ENCODE data around the gene FOXI2. TPM values are rescaled to one million over a fixed set of nuclear protein-coding genes. Genes with fewer than 3 reads are reported as not detected.

Gene FOXI2
- total and polyA plus RNA-seq, 9 of the 15 experiments (the other 6 are each of a cell fraction or from before 2014, with no cell fraction given): not detected

DNA sequence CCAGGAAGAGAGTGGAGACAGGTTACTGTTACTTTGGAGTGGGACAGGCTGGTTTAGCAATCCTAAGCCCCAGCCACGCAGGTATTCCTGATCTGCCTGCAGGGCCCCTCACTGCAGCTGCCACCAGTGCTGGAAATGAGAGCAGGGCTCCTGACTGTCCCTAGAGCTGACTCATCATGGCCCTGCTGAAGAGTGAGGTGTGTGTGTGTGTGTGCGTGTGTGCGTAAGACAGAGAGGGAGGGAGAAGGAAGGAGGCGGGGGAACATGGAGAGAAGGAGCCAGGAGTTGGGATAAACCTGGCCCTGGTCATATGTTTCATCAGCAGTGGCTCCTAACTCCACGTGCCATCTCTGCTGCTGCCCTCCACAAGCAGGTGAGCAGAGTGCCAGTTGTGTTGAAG is 3.6 kb downstream of the FOXI2 start:
- Histone ChIP-seq H3K4me1 (replicated peaks in 1 of 2; ENCODE audit: control insufficient read depth in 2 of 2, insufficient read depth in 2 of 2, low read length in 2 of 2) (no peaks in the 10 kb centered on the region), H3K9ac (ENCODE audit: insufficient read depth in 1 of 2, low read depth in 2 of 2, low read length in 2 of 2) (no peak overlapping the region), H3K9me3 (replicated peaks; ENCODE audit: control insufficient read depth, insufficient read depth, low read depth, low read length) (no peaks in the 10 kb centered on the region), H3K27me3 (ENCODE audit: control insufficient read depth in 2 of 2, insufficient read depth in 2 of 2, low read length in 2 of 2) (no peaks in the 10 kb centered on the region), H3K4me3 (no peak overlapping the region), H3K79me2 (ENCODE audit: control insufficient read depth, insufficient read depth, low read length) (no peaks in the 10 kb centered on the region), H2AFZ (ENCODE audit: low read depth, low read length) (no peak overlapping the region), H3K9me1 (ENCODE audit: control insufficient read depth, insufficient read depth, low read length) (no peaks in the 10 kb centered on the region), H4K20me1 (replicated peaks; ENCODE audit: control insufficient read depth, insufficient read depth, low read length) (no peaks in the 10 kb centered on the region), H3K4me2 (ENCODE audit: insufficient read depth, low read length) (no peak overlapping the region), H3K36me3 (ENCODE audit: control insufficient read depth, insufficient read depth, low read length) (no peaks in the 10 kb centered on the region), H3K27ac (ENCODE audit: extremely low read depth, low read depth, low read length) (no peak overlapping the region)
- ChIA-PET POLR2A (no interaction called here), CTCF (ENCODE audit: low intra/inter-chr PET ratio) (no interaction called here)
- DNase-seq (ENCODE audit: extremely low read depth in 1 of 4, low spot score in 3 of 4) (no peak), FAIRE-seq (no peak), ATAC-seq (no peak)
- in situ Hi-C loops (cut with MboI): no loop called here
- no TSS peak for BruUV-seq (replicated peaks)
- 0% methylated on average over 1 of the region's 5 CpGs for WGBS (ENCODE audit: insufficient coverage, low coverage, missing lambda C conversion rate)
- TF ChIP-seq KLF16 (IDR thresholded peaks at IDR 0.05): no peak
- no peak for TF ChIP-seq TAL1 (IDR thresholded peaks at IDR 0.05)
- TF ChIP-seq FIP1L1 (IDR thresholded peaks at IDR 0.05; ENCODE audit: low read depth, low read length, poor library complexity, severe bottlenecking): no peak
- TF ChIP-seq ZBED1 (IDR thresholded peaks at IDR 0.05): no peak
- intact Hi-C loops (cut with micrococcal nuclease): no loop called here

DNA sequence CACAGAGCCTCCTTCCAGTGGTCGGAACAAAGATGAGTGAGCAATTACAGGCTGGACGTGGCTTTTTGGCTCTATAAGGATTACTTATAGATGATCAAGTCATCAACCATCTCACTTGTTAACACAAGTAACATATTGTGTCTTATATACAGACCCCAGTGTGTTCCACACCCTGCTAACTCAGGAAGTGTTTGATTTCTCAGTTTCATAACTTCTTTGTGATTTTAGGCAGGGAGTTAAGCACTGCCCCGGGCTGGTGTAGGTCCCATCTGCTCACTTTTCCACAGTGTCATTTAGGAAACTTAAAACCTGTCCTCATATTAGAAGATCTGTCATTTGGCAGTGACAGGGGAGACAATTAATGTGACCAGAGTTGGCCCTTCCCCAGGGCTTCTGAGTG is 6.2 kb downstream of the FOXI2 start:
- no peak overlapping the region for H3K27ac ChIP-seq (ENCODE audit: extremely low read depth, low read depth, low read length)
- H3K4me2 ChIP-seq (ENCODE audit: insufficient read depth, low read length): no peak overlapping the region
- intact Hi-C loops (cut with micrococcal nuclease): no loop called here
- H3K4me1 ChIP-seq (replicated peaks in 1 of 2; ENCODE audit: control insufficient read depth in 2 of 2, insufficient read depth in 2 of 2, low read length in 2 of 2): no peaks in the 10 kb centered on the region
- H2AFZ ChIP-seq (ENCODE audit: low read depth, low read length): no peak overlapping the region
- no peak overlapping the region for H3K9ac ChIP-seq (ENCODE audit: insufficient read depth in 1 of 2, low read depth in 2 of 2, low read length in 2 of 2)
- no peaks in the 10 kb centered on the region for H3K27me3 ChIP-seq (ENCODE audit: control insufficient read depth in 2 of 2, insufficient read depth in 2 of 2, low read length in 2 of 2)
- H3K4me3 ChIP-seq: no peak overlapping the region
- no peak for FAIRE-seq
- no peaks in the 10 kb centered on the region for H3K9me1 ChIP-seq (ENCODE audit: control insufficient read depth, insufficient read depth, low read length)
- no peaks in the 10 kb centered on the region for H4K20me1 ChIP-seq (replicated peaks; ENCODE audit: control insufficient read depth, insufficient read depth, low read length)
- DNase-seq (ENCODE audit: extremely low read depth in 1 of 4, low spot score in 3 of 4): no peak
- POLR2A ChIA-PET: no interaction called here
- no peaks in the 10 kb centered on the region for H3K36me3 ChIP-seq (ENCODE audit: control insufficient read depth, insufficient read depth, low read length)
- CTCF ChIA-PET (ENCODE audit: low intra/inter-chr PET ratio): no interaction called here
- ATAC-seq: no peak
- in situ Hi-C loops (cut with MboI): no loop called here
- no peaks in the 10 kb centered on the region for H3K79me2 ChIP-seq (ENCODE audit: control insufficient read depth, insufficient read depth, low read length)
- WGBS (ENCODE audit: insufficient coverage, low coverage, missing lambda C conversion rate): 0% methylated on average over 3 of the region's 3 CpGs
- no TSS peak for BruUV-seq (replicated peaks)
- TF ChIP-seq, protein P1, sequence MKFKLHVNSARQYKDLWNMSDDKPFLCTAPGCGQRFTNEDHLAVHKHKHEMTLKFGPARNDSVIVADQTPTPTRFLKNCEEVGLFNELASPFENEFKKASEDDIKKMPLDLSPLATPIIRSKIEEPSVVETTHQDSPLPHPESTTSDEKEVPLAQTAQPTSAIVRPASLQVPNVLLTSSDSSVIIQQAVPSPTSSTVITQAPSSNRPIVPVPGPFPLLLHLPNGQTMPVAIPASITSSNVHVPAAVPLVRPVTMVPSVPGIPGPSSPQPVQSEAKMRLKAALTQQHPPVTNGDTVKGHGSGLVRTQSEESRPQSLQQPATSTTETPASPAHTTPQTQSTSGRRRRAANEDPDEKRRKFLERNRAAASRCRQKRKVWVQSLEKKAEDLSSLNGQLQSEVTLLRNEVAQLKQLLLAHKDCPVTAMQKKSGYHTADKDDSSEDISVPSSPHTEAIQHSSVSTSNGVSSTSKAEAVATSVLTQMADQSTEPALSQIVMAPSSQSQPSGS (CRISPR knock-in tag; IDR thresholded peaks at IDR 0.05): no peak
- TF ChIP-seq RFX5 (IDR thresholded peaks at IDR 0.05; ENCODE audit: low read depth, low read length) (no peak), NCOA1 (IDR thresholded peaks at IDR 0.05; ENCODE audit: low read depth) (no peak), MCM7 (IDR thresholded peaks at IDR 0.05) (no peak)
- H3K9me3 ChIP-seq (replicated peaks; ENCODE audit: control insufficient read depth, insufficient read depth, low read depth, low read length): no peaks in the 10 kb centered on the region

Data from K562 (cell line).